Liver (tissue), 3 donors: ENCODE data around the gene TSHB.

Experiments
- ATF3 ChIP-seq: IDR thresholded peaks from 2 replicates; pipeline ENCODE4 v1.6.1; 2016; ENCODE audit warnings: antibody characterized with exemption
- CTCF ChIP-seq: fragments of 150-350 bp; IDR thresholded peaks from 2 replicates; pipeline ENCODE4 v1.5.1; 2017; ENCODE audit warnings: improper control_type of control experiment, low read depth, low read length; ENCODE audit not compliant: missing input control
- MAX ChIP-seq: IDR thresholded peaks from 2 replicates; pipeline ENCODE4 v1.6.1; 2016; ENCODE audit warnings: antibody characterized with exemption
- REST ChIP-seq: IDR thresholded peaks from 2 replicates; pipeline ENCODE4 v1.6.1; 2016; ENCODE audit warnings: antibody characterized with exemption, mild to moderate bottlenecking
- SP1 ChIP-seq: IDR thresholded peaks from 2 replicates; pipeline ENCODE4 v1.6.1; 2018; ENCODE audit warnings: antibody characterized with exemption, mild to moderate bottlenecking
- TAF1 ChIP-seq: conservative IDR thresholded peaks from 2 replicates; pipeline ENCODE4 v1.6.1; 2016; ENCODE audit warnings: antibody characterized with exemption, mild to moderate bottlenecking
- YY1 ChIP-seq: IDR thresholded peaks from 2 replicates; pipeline ENCODE4 v1.6.1; 2016; ENCODE audit warnings: antibody characterized with exemption, mild to moderate bottlenecking
- ZBTB33 ChIP-seq: IDR thresholded peaks from 2 replicates; pipeline ENCODE4 v1.6.1; 2016; ENCODE audit warnings: antibody characterized with exemption
- donor health status: healthy.
- donor health status: healthy.

- TF ChIP-seq CTCF, result no peak
- no peak for TF ChIP-seq MAX
- no peak for TF ChIP-seq ATF3
- TF ChIP-seq YY1, result no peak
- no peak for TF ChIP-seq ZBTB33
- TF ChIP-seq SP1, result no peak
- no peak for TF ChIP-seq REST
- no peak for TF ChIP-seq TAF1
These were observed at the start of gene TSHB for GRCh38 chr1:115029526-115029925.
